ENCODE results near the gene CLHC1.

The CLHC1 gene

GRCh38 chr2:55168221-55169154 is 63.6 kb downstream of the CLHC1 start:
- no peak overlapping the region for H3K4me3 ChIP-seq (ENCODE audit: low read depth, low read length)
- peak; percentile 69 for TF ChIP-seq CTCF (IDR thresholded peaks at IDR 0.05; ENCODE audit: low read depth, low read length, missing control alignments)
- in situ Hi-C loops (cut with HindIII; ENCODE audit: low sequenced_read_pairs) = no loop called here
- peak; percentile 72 for DNase-seq (ENCODE audit: low read depth)

GRCh38 chr2:55165626-55166025 is 66.5 kb downstream of the CLHC1 start:
- no peak overlapping the region for H3K4me3 ChIP-seq (ENCODE audit: low read depth, low read length)
- in situ Hi-C loops (cut with HindIII; ENCODE audit: low sequenced_read_pairs) = no loop called here
- DNase-seq (ENCODE audit: low read depth) = no peak
- TF ChIP-seq CTCF (IDR thresholded peaks at IDR 0.05; ENCODE audit: low read depth, low read length, missing control alignments) = no peak

GRCh38 chr2:55164534-55165480 is 67.3 kb downstream of the CLHC1 start:
- DNase-seq (ENCODE audit: low read depth) = no peak
- TF ChIP-seq CTCF (IDR thresholded peaks at IDR 0.05; ENCODE audit: low read depth, low read length, missing control alignments) = no peak
- no peak overlapping the region for H3K4me3 ChIP-seq (ENCODE audit: low read depth, low read length)
- in situ Hi-C loops (cut with HindIII; ENCODE audit: low sequenced_read_pairs) = no loop called here

- in situ Hi-C loops (cut with HindIII; ENCODE audit: low sequenced_read_pairs) = no loop called here
- TF ChIP-seq CTCF (IDR thresholded peaks at IDR 0.05; ENCODE audit: low read depth, low read length, missing control alignments) = no peak
- no peak for DNase-seq (ENCODE audit: low read depth)
- no peak overlapping the region for H3K4me3 ChIP-seq (ENCODE audit: low read depth, low read length)
These were observed 68.1 kb downstream of the CLHC1 start for GRCh38 chr2:55163941-55164390.

- H3K4me3 ChIP-seq (ENCODE audit: low read depth, low read length) = no peak overlapping the region
- in situ Hi-C loops (cut with HindIII; ENCODE audit: low sequenced_read_pairs) = no loop called here
- no peak for DNase-seq (ENCODE audit: low read depth)
- no peak for TF ChIP-seq CTCF (IDR thresholded peaks at IDR 0.05; ENCODE audit: low read depth, low read length, missing control alignments)
These were observed 68.8 kb downstream of the CLHC1 start for GRCh38 chr2:55163274-55163721.

- TF ChIP-seq CTCF (IDR thresholded peaks at IDR 0.05; ENCODE audit: low read depth, low read length, missing control alignments) = no peak
- DNase-seq (ENCODE audit: low read depth) = no peak
- in situ Hi-C loops (cut with HindIII; ENCODE audit: low sequenced_read_pairs) = no loop called here
- no peak overlapping the region for H3K4me3 ChIP-seq (ENCODE audit: low read depth, low read length)
These were observed 69.6 kb downstream of the CLHC1 start for GRCh38 chr2:55162284-55163006.
